Measurements from ENCODE around the gene EPM2A. TPM values are rescaled to one million over a fixed set of nuclear protein-coding genes. Genes with fewer than 3 reads are reported as not detected.

Gene EPM2A
- total RNA-seq, 5 donors from 2014 or later (not counting 1 experiment from before 2014, with no cell fraction given): 9.0 to 13.5 (median 10.7) TPM

- WGBS (ENCODE audit: insufficient coverage): no CpG with 5 or more reads among the region's 1 CpG
- no peaks in the 10 kb centered on the region for H3K4me1 ChIP-seq (ENCODE audit: control insufficient read depth in 1 of 2, extremely low read depth in 1 of 2, insufficient read depth in 2 of 2, low read length in 2 of 2)
- H3K4me3 ChIP-seq (ENCODE audit: control insufficient read depth in 1 of 2, extremely low read depth in 1 of 2, low read length in 1 of 2): no peak overlapping the region
- peaks cover 2% of the 10 kb centered on the region for H3K9me3 ChIP-seq
- POLR2A ChIA-PET: interaction anchor here in 1 of 2 donors (0.5 kb wide), 1 partner anchor 1418 kb away, joined by 7 read pairs; no protein-coding TSS in a partner anchor
- peaks cover 5 to 14% (median 10%) of the 10 kb centered on the region in 3 donors for H3K9me3 Mint-ChIP-seq
- no peak overlapping the region for H3K27ac Mint-ChIP-seq
- H3K4me1 Mint-ChIP-seq: peaks cover 7 to 17% (median 9%) of the 10 kb centered on the region in 3 donors
- CTCF ChIA-PET: no interaction called here
- H3K27me3 ChIP-seq (replicated peaks in 1 of 2; ENCODE audit: control insufficient read depth in 2 of 2, extremely low read depth in 1 of 2, insufficient read depth in 2 of 2, low read length in 1 of 2): no peaks in the 10 kb centered on the region
- H3K36me3 Mint-ChIP-seq: peaks cover 21% of the 10 kb centered on the region
- H3K36me3 ChIP-seq (ENCODE audit: control insufficient read depth in 2 of 2, extremely low read depth in 1 of 2, insufficient read depth in 1 of 2, low read length in 1 of 2): no peaks in the 10 kb centered on the region
- H3K27ac ChIP-seq (ENCODE audit: low read length): no peak overlapping the region
- ATAC-seq (replicated peaks in 1 of 4): no peak
- no peak for DNase-seq
- H3K27me3 Mint-ChIP-seq: no peaks in the 10 kb centered on the region
- no peak overlapping the region for H3K4me3 Mint-ChIP-seq
These were observed 6.6 kb downstream of the EPM2A start for GRCh38 chr6:145728444-145729385.

DNA sequence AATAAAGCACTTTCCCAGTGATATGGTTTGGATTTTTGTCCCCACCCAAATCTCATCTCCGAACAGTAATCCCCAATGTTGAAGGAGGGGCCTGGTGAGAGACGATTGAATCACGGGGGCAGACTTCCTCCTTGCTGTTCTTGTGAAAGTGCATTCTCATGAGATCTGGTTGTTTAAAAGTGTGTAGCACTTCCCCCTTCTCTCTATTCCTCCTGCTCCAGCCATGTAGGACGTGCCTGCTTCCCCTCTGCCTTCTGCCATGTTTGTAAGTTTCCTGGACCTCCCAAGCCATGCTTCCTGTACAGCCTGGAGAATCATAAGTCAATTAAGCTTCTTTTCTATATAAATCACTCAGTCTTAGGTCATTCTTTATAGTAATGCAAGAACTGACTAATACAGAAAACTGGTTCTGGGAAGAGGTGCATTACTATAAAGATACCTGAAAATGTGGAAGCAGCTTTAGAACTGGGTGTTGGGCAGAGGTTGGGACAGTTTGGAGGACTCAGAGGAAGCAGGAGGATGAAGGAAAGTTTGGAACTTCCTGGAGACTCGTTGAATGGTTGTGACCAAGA, 7.4 kb downstream of the EPM2A start:
- Mint-ChIP-seq H3K36me3 (peaks cover 21% of the 10 kb centered on the region), H3K4me1 (peaks cover 6 to 17% (median 8%) of the 10 kb centered on the region in 3 donors), H3K4me3 (no peak overlapping the region), H3K9me3 (peaks cover 5 to 21% (median 10%) of the 10 kb centered on the region in 3 donors), H3K27ac (no peak overlapping the region), H3K27me3 (no peaks in the 10 kb centered on the region)
- Histone ChIP-seq H3K27me3 (replicated peaks in 1 of 2; ENCODE audit: control insufficient read depth in 2 of 2, extremely low read depth in 1 of 2, insufficient read depth in 2 of 2, low read length in 1 of 2) (no peaks in the 10 kb centered on the region), H3K27ac (ENCODE audit: low read length) (no peak overlapping the region), H3K9me3 (peaks cover 2% of the 10 kb centered on the region), H3K4me1 (ENCODE audit: control insufficient read depth in 1 of 2, extremely low read depth in 1 of 2, insufficient read depth in 2 of 2, low read length in 2 of 2) (no peaks in the 10 kb centered on the region), H3K36me3 (ENCODE audit: control insufficient read depth in 2 of 2, extremely low read depth in 1 of 2, insufficient read depth in 1 of 2, low read length in 1 of 2) (no peaks in the 10 kb centered on the region), H3K4me3 (ENCODE audit: control insufficient read depth in 1 of 2, extremely low read depth in 1 of 2, low read length in 1 of 2) (no peak overlapping the region)
- 45% methylated on average over 1 of the region's 5 CpGs for WGBS (ENCODE audit: insufficient coverage)
- DNase-seq (no peak), ATAC-seq (replicated peaks in 1 of 4) (no peak)
- CTCF ChIA-PET: interaction anchor here in 1 of 2 donors (1.0 kb wide), 1 partner anchor 8 kb away, joined by 4 read pairs; no protein-coding TSS in a partner anchor
- POLR2A ChIA-PET: no interaction called here

DNA sequence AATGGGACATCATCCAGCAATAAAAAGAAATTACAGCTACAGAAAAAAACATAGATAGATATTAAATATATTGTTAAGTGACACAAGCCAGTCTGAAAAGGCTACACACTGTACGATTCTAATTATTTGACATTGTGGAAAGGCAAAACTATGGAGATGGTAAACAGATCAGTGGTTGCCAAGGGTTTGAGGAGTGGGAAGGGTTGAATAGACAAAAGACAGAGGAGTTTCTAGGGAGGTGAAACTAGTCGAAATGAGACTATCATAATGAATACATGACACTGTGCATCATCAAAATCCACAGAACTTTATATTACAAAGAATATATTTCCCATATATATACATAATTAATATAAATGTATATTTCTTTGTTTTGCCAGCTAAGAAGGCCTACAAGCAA, 9.8 kb downstream of the EPM2A start:
- no peak overlapping the region for H3K4me3 ChIP-seq (ENCODE audit: control insufficient read depth in 1 of 2, extremely low read depth in 1 of 2, low read length in 1 of 2)
- no peak overlapping the region for H3K27ac ChIP-seq (ENCODE audit: low read length)
- H3K36me3 ChIP-seq (ENCODE audit: control insufficient read depth in 2 of 2, extremely low read depth in 1 of 2, insufficient read depth in 1 of 2, low read length in 1 of 2): no peaks in the 10 kb centered on the region
- peaks cover 9 to 25% (median 13%) of the 10 kb centered on the region in 3 donors for H3K9me3 Mint-ChIP-seq
- no peaks in the 10 kb centered on the region for H3K4me1 ChIP-seq (ENCODE audit: control insufficient read depth in 1 of 2, extremely low read depth in 1 of 2, insufficient read depth in 2 of 2, low read length in 2 of 2)
- H3K36me3 Mint-ChIP-seq: peaks cover 25% of the 10 kb centered on the region
- ATAC-seq (replicated peaks in 1 of 4) (no peak), DNase-seq (no peak)
- ChIA-PET POLR2A (no interaction called here), CTCF (no interaction called here)
- 100% methylated on average over 1 of the region's 2 CpGs for WGBS (ENCODE audit: insufficient coverage)
- H3K9me3 ChIP-seq: peaks cover 2% of the 10 kb centered on the region
- no peak overlapping the region for H3K27ac Mint-ChIP-seq
- no peaks in the 10 kb centered on the region for H3K27me3 Mint-ChIP-seq
- H3K4me3 Mint-ChIP-seq: no peak overlapping the region
- H3K27me3 ChIP-seq (replicated peaks in 1 of 2; ENCODE audit: control insufficient read depth in 2 of 2, extremely low read depth in 1 of 2, insufficient read depth in 2 of 2, low read length in 1 of 2): no peaks in the 10 kb centered on the region
- peaks cover 0 to 7% (median 0%) of the 10 kb centered on the region in 3 donors for H3K4me1 Mint-ChIP-seq

GRCh38 chr6:145723646-145724045, 11.7 kb downstream of the EPM2A start:
- CTCF ChIA-PET: no interaction called here
- POLR2A ChIA-PET: no interaction called here
- no peak overlapping the region for H3K27ac Mint-ChIP-seq
- H3K27me3 Mint-ChIP-seq: no peaks in the 10 kb centered on the region
- peaks cover 0 to 7% (median 0%) of the 10 kb centered on the region in 3 donors for H3K4me1 Mint-ChIP-seq
- DNase-seq (no peak), ATAC-seq (replicated peaks in 1 of 4) (no peak)
- H3K9me3 Mint-ChIP-seq: peaks cover 9 to 21% (median 10%) of the 10 kb centered on the region in 3 donors
- 88% methylated on average over 1 of the region's 1 CpG for WGBS (ENCODE audit: insufficient coverage)
- no peak overlapping the region for H3K27ac ChIP-seq (ENCODE audit: low read length)
- no peaks in the 10 kb centered on the region for H3K27me3 ChIP-seq (replicated peaks in 1 of 2; ENCODE audit: control insufficient read depth in 2 of 2, extremely low read depth in 1 of 2, insufficient read depth in 2 of 2, low read length in 1 of 2)
- no peaks in the 10 kb centered on the region for H3K36me3 ChIP-seq (ENCODE audit: control insufficient read depth in 2 of 2, extremely low read depth in 1 of 2, insufficient read depth in 1 of 2, low read length in 1 of 2)
- no peaks in the 10 kb centered on the region for H3K4me1 ChIP-seq (ENCODE audit: control insufficient read depth in 1 of 2, extremely low read depth in 1 of 2, insufficient read depth in 2 of 2, low read length in 2 of 2)
- peaks cover 22% of the 10 kb centered on the region for H3K36me3 Mint-ChIP-seq
- no peak overlapping the region for H3K4me3 Mint-ChIP-seq
- H3K4me3 ChIP-seq (ENCODE audit: control insufficient read depth in 1 of 2, extremely low read depth in 1 of 2, low read length in 1 of 2): no peak overlapping the region
- no peaks in the 10 kb centered on the region for H3K9me3 ChIP-seq

DNA sequence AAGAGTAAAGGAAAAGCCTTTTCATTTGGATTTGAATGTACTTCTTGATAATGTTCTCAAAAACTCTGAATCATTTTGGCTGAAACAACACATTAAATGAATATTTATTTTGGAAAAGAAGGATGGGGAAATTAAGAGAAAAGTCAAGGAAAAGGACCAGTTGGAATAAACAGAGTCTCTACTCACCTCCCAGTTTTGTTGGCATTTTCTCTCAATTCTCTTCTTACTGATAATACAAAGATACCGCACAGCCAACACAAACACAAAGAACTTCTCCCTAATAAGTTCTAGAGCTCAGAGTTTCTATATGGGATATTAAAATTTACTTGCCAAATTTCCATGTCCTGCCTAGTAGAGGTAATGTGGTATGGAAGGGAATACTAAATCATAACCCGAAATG, 13.1 kb downstream of the EPM2A start:
- POLR2A ChIA-PET: no interaction called here
- no peak for ATAC-seq (replicated peaks in 1 of 4)
- Histone ChIP-seq H3K27ac (ENCODE audit: low read length) (no peak overlapping the region), H3K4me3 (ENCODE audit: control insufficient read depth in 1 of 2, extremely low read depth in 1 of 2, low read length in 1 of 2) (no peak overlapping the region), H3K36me3 (ENCODE audit: control insufficient read depth in 2 of 2, extremely low read depth in 1 of 2, insufficient read depth in 1 of 2, low read length in 1 of 2) (no peaks in the 10 kb centered on the region), H3K9me3 (no peaks in the 10 kb centered on the region), H3K4me1 (ENCODE audit: control insufficient read depth in 1 of 2, extremely low read depth in 1 of 2, insufficient read depth in 2 of 2, low read length in 2 of 2) (no peaks in the 10 kb centered on the region), H3K27me3 (replicated peaks in 1 of 2; ENCODE audit: control insufficient read depth in 2 of 2, extremely low read depth in 1 of 2, insufficient read depth in 2 of 2, low read length in 1 of 2) (no peaks in the 10 kb centered on the region)
- Mint-ChIP-seq H3K27ac (no peak overlapping the region), H3K9me3 (peaks cover 3 to 21% (median 9%) of the 10 kb centered on the region in 3 donors), H3K36me3 (peaks cover 16% of the 10 kb centered on the region), H3K27me3 (no peaks in the 10 kb centered on the region), H3K4me3 (no peak overlapping the region), H3K4me1 (no peaks in the 10 kb centered on the region)
- WGBS (ENCODE audit: insufficient coverage): no CpG with 5 or more reads among the region's 2 CpGs
- DNase-seq: no peak
- CTCF ChIA-PET: no interaction called here

GRCh38 chr6:145721144-145721543, 14.2 kb downstream of the EPM2A start:
- ChIA-PET POLR2A (interaction anchor here in 1 of 2 donors (0.6 kb wide), 1 partner anchor 94 kb away, joined by 4 read pairs; the partner anchor contains the start of gene FBXO30), CTCF (no interaction called here)
- Histone ChIP-seq H3K9me3 (no peaks in the 10 kb centered on the region), H3K4me1 (ENCODE audit: control insufficient read depth in 1 of 2, extremely low read depth in 1 of 2, insufficient read depth in 2 of 2, low read length in 2 of 2) (no peaks in the 10 kb centered on the region), H3K4me3 (ENCODE audit: control insufficient read depth in 1 of 2, extremely low read depth in 1 of 2, low read length in 1 of 2) (no peak overlapping the region), H3K27me3 (replicated peaks in 1 of 2; ENCODE audit: control insufficient read depth in 2 of 2, extremely low read depth in 1 of 2, insufficient read depth in 2 of 2, low read length in 1 of 2) (no peaks in the 10 kb centered on the region), H3K36me3 (ENCODE audit: control insufficient read depth in 2 of 2, extremely low read depth in 1 of 2, insufficient read depth in 1 of 2, low read length in 1 of 2) (no peaks in the 10 kb centered on the region), H3K27ac (ENCODE audit: low read length) (no peak overlapping the region)
- ATAC-seq (replicated peaks in 1 of 4) (no peak), DNase-seq (no peak)
- WGBS (ENCODE audit: insufficient coverage): 96% methylated on average over 3 of the region's 3 CpGs
- Mint-ChIP-seq H3K4me3 (no peak overlapping the region), H3K27me3 (no peaks in the 10 kb centered on the region), H3K4me1 (no peaks in the 10 kb centered on the region), H3K9me3 (peaks cover 9 to 21% (median 9%) of the 10 kb centered on the region in 3 donors), H3K27ac (no peak overlapping the region), H3K36me3 (peaks cover 22% of the 10 kb centered on the region)
